HG03460 (cell line): ENCODE results near the gene SPO11.
A peak's percentile ranks its signal among the peaks of the same experiment; 100 is the strongest.

Experiments
- ATAC-seq: cut with Tn5 transposase; IDR thresholded peaks from one replicate; pipeline ENCODE4 v1.9.1; 2021; ENCODE audit not compliant: unreplicated experiment

SPO11 gene

DNA sequence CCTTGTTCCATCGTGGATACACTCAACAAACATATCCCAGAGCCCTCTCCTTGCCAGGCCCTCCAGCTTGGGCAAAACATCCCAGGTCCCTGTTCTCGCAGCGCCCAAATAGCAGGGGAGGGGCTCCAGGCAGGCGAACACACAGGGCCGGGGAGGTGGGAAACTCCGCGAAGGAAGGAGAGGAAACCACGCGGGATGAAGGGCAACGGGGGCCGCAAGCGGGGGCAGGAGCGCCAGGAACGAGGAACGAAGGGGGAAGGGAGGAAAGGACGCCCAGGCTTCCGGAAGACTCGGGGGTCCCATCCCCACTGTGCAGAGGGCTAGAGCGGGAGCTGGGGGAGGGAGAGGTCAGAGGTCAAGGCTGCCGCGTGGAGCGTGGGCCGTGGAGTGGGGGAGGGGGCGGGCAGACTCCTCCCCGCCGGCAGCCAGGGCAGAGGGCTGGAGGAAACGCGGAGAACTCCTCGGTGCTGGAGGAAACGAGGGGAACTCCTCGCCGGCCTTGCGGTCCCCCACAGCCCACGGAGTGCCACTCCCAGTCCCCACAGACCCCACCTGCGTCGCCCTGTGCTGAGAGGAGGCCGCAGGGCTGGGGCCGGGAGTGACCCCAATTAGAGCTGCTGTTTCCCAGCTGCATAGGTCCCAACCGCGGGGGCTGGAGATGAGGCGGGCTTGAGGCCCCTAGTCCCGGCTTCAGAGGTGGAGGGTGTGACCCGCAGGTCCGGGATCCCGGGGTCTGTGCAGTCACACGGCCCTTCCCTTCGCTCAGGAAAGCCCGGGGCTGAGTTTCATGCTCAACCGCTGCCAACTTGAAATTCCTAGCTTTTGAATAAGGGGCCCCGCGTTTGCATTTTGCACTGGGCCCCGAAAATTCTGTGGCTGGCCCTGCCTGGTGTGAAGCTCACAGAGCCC, 60.3 kb downstream of the SPO11 start:
- peak; percentile 16 for ATAC-seq

DNA sequence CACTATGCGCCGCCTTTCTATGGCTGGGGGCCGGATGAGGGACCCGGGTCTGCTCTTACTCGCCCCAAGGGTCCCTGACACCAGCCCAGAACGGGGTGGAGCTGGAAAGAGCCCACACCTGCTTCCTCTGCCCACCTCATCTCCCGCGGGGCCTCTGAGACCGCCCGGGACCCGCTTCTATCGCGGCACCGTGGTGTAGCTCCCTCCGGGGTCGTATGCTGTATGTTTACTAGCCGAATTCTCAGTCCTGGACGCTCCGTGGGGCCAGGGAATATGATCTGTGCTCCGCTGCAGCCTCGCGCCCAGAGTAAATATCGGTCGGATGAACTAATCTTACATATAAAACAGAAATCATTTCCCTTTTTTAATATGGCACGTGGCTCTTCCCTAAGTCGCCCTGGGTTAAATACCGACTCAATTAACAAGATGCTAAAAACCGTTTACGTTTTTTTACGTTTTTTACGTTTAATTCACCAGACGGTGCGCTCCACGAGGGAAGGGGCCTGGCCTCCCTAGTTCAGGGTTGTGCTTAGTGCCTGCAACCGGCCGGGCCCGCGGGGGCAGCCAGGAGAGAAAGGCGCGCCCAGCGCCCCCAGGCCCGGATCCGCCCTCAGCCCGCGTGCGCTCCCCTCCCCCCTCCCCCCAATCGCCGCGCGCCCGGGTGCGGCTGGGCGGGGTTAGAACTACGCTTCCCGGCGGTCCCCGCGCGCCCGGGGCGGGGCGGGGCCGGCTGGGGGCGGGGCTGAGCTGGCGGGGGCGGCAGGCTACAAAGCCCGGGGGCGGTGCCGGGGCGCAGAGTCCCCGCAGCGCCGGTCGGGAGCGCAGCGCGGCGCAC, 61.2 kb downstream of the SPO11 start, which contains the start of gene RBM38:
RBM38 (plus strand) TSS at position 793 of the 835 bp plus-strand sequence. CDS start 186 bp downstream, outside the sequence.
- ATAC-seq, result peak; percentile 44

DNA sequence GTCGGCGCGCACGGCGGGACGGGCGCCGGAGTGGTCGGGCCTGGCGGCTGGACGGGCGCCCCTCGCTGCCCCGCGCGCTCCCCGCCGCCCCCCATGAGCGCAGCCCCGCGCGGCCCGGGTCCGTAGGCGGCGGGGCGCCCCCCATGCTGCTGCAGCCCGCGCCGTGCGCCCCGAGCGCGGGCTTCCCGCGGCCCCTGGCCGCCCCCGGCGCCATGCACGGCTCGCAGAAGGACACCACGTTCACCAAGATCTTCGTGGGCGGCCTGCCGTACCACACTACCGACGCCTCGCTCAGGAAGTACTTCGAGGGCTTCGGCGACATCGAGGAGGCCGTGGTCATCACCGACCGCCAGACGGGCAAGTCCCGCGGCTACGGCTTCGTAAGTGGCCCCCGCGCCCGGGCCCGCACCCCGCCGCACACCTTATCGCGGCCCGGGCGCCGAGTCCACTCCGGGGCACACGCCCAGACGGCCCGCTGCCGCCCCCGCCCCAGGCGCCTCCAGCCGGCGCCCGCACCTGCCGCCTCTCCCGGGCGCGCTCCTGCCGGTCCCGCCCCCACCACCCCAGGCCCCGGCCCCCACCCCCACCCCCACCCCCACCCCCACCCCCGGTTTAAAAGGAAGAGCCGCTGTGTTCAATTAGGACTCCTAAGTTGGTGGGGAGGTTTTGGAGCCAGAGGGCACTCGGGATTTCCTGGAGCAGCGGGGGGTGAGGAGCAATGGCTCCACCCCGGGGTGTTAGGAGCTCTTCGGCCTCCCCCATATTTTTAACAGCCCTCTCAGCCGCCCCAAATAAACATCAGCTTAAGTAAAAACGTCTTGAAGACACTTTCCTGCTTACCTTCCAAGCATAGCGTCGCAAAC, 62.1 kb downstream of the SPO11 start:
- peak; percentile 1 for ATAC-seq

DNA sequence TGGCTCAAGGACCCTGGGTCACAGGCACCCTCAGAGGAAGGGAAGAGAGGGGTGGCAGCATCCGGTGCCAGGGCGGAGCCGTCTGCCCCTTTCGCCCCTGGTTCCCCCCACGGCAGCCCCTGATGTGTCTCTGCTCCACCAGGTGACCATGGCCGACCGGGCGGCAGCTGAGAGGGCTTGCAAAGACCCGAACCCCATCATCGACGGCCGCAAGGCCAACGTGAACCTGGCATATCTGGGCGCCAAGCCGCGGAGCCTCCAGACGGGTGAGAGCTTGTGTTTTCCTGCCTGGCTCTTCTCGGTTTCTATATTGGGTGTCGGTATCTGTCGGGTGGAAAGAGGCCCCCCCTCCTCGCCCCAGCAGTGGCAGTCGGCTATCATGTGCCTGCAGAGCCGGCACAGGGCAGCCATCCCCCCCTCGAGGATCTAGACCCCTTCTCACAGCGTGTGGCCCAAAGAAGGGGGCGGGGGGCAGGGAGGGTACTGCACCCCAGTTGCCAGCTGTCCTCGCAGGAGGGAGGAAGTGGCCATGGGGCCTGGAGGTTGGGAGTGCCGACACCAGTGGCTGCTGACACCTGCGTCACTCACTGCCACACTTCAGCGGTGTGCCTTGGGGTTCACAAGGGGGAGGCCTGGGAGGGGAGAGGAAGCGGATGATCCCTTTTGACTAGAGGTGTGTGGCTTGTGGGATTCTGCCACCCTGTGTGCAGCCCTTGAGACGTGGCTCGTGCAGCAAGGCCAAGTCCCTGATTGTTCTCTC, 63.1 kb downstream of the SPO11 start:
- ATAC-seq, result no peak
